Gastrocnemius medialis (tissue), 4 donors: Measurements from ENCODE around the gene ADIPOR1.

Source experiments
- CTCF ChIP-seq, 5 experiments: fragments of 450-650 bp in 3 of 5; fragments of 200-600 bp in 2 of 5; sonication (generic) in 2 of 5; IDR thresholded peaks in 4 of 5; conservative IDR thresholded peaks in 1 of 5; 1 replicate in 4 of 5; 2 replicates in 1 of 5; pipeline ENCODE4 v1.5.1; 2016 to 2019; ENCODE audit warnings: antibody characterized with exemption in 5 of 5, mild to moderate bottlenecking in 3 of 5, moderate library complexity in 3 of 5
- POLR2A ChIP-seq, 2 donors: fragments of 450-650 bp; IDR thresholded peaks; one replicate each; pipeline ENCODE4 v1.6.1; 2017; ENCODE audit warnings: antibody characterized with exemption in 2 of 2, mild to moderate bottlenecking in 2 of 2, moderate library complexity in 2 of 2

DNA sequence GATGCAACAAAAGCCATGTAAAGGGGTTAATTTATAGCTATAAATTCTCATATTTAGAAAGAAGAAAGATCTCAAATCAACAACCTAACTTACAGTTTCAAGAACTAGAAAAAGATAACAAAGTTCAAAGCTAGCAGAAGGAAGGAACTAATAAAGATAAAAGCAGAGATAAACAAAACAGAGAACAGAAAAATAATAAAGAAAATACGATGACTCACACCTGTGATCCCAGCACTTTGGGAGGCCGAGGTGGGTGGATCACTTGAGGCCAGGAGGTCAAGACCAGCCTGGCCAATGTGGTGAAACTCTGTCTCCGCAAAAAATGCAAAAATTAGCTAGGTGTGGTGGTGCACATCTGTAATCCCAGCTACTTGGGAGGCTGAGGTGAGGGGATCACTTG is 36.6 kb upstream of the ADIPOR1 start:
- TF ChIP-seq POLR2A (IDR thresholded peaks at IDR 0.05) (no peak), CTCF (IDR thresholded peaks at IDR 0.05 in 4 of 5, conservative IDR thresholded peaks at IDR 0.05 in 1 of 5) (no peak)
